Naive B cell (primary cell): ENCODE measurements around the gene PRKAG2. TPM values are rescaled to one million over a fixed set of nuclear protein-coding genes. Genes with fewer than 3 reads are reported as not detected.

ENCODE experiments used
- ATAC-seq, 2 donors: fragments of 150-1000 bp; cut with Tn5 transposase; 2 replicates each; pipeline ENCODE4 v1.10.0; 2021; ENCODE audit warnings: low read depth in 2 of 2, mild to moderate bottlenecking in 2 of 2, moderate library complexity in 2 of 2
- DNase-seq: peaks from one replicate; pipeline ENCODE4 v3.0.0; 2022
- H3K27ac Mint-ChIP-seq, 6 donors: one replicate each; pipeline ENCODE4 v1.8.0; 2020 to 2022; ENCODE audit warnings: mild to moderate bottlenecking in 6 of 6, mixed read lengths in 6 of 6, moderate library complexity in 5 of 6, inconsistent platforms in 2 of 6
- H3K27me3 Mint-ChIP-seq, 3 donors: one replicate each; pipeline ENCODE4 v1.8.0; 2021 to 2022; ENCODE audit warnings: mixed read lengths in 3 of 3, mild to moderate bottlenecking in 1 of 3
- H3K36me3 Mint-ChIP-seq, 2 donors: one replicate each; pipeline ENCODE4 v1.8.0; 2020 to 2022; ENCODE audit warnings: mixed read lengths in 2 of 2, inconsistent platforms in 1 of 2, mild to moderate bottlenecking in 1 of 2
- H3K4me1 Mint-ChIP-seq, 3 donors: one replicate each; pipeline ENCODE4 v1.8.0; 2020 to 2022; ENCODE audit warnings: mixed read lengths in 3 of 3, inconsistent platforms in 1 of 3, mild to moderate bottlenecking in 1 of 3, moderate library complexity in 1 of 3
- H3K4me3 Mint-ChIP-seq, 8 donors: one replicate each; pipeline ENCODE4 v1.8.0; 2020 to 2022; ENCODE audit warnings: mild to moderate bottlenecking in 8 of 8, mixed read lengths in 8 of 8, moderate library complexity in 8 of 8, inconsistent platforms in 2 of 8
- H3K9me3 Mint-ChIP-seq, 7 donors: one replicate each; pipeline ENCODE4 v1.8.0; 2020 to 2022; ENCODE audit warnings: mixed read lengths in 7 of 7, mild to moderate bottlenecking in 5 of 7, inconsistent platforms in 2 of 7, moderate library complexity in 1 of 7
- polyA plus RNA-seq, 6 donors: library from polyadenylated mRNA; unstranded; fragments of 300-500 nt; fragmentation: Illumina TruSeq; gene quantifications; one replicate each; pipeline ENCODE4 v1.2.3, GENCODE V29; 2021; ENCODE audit warnings: low read depth in 6 of 6

Gene PRKAG2
- polyA plus RNA-seq = 10 to 100 TPM; 16.2 to 25.4 (median 20.0) TPM

DNA sequence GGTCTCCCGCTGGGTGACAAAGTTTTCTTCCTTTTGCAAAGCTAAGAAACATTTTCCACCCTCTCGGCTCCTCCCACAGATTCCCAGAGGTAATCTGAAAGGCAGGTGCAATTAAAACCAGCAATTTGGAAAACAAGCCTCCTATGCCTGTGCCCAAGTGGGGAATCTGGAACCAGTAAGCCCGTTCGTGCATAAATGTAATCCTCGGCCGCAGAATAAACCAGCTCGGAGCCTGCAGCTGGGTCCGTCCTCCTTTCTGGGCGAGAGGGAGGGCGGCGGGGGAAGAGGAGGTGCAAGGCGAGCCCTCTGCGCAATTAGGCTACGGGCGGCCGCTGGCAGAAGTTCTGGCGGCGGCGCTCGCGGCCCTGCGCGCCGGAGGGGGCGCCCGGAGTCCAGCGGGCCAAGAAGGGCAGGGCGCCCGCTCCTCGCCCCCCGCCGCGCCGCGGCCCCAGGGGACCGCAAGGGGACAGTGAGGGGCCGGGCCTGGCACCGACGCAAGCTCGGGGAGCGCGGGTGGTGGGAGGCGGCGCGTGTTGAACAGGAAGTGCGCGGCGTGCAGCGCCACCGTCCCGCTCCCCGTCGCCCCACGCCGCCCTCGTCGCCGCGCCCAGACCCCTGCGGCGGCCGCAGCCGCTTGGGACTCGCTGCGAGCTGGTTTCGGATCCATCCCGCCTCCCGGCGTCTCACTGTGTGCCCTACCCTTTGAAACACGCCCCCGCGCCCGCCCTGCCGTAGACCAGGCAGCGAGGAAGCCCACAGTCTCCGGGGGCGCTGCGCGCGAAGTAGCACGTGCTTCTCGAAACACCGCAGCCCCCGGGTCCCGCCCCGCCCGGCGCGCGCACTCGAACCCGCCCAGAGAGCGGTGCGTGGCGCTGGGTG lies at the start of gene PRKAG2:
TSS of gene PRKAG2 (minus strand) at position 217 of the 879 bp plus-strand sequence. CDS start 495 bp downstream, outside the sequence.
- Mint-ChIP-seq H3K9me3 (no peaks in the 10 kb centered on the region), H3K36me3 (no peaks in the 10 kb centered on the region), H3K4me3 (peak within 1 kb of the TSS; percentile 95 to 99 (median 98)), H3K27ac (peak within 1 kb of the TSS; percentile 90 to 98 (median 96)), H3K27me3 (no peaks in the 10 kb centered on the region), H3K4me1 (peaks cover 10 to 19% (median 11%) of the 10 kb centered on the region in 3 donors)
- ATAC-seq (peak; percentile 57), DNase-seq (peak; percentile 78)

DNA sequence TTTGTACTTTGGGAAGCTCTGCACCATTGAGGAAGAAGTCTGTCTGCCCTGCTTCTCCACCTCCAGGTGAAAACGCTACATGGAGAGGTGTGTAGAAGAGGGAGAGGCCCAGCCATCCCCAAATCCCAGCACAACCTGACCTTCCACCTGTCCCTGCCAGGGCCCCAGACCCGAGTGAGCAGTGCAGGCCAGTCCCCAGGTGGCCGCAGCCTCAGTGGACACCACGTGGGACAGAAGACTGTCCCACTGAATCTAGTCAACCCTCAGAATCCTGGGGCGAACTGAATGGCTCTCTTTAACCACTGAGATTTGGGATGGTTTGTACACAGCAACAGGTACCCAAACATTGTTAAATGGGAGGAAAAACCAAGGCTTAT lies 49.4 kb upstream of the PRKAG2 start:
- Mint-ChIP-seq H3K4me3 (peak overlapping the region in 2 of 8 donors; percentile 51 to 64), H3K36me3 (no peaks in the 10 kb centered on the region), H3K27ac (no peak overlapping the region), H3K4me1 (peaks cover 10 to 11% (median 10%) of the 10 kb centered on the region in 3 donors), H3K9me3 (no peaks in the 10 kb centered on the region), H3K27me3 (peaks cover 16 to 37% (median 36%) of the 10 kb centered on the region in 3 donors)
- no peak for DNase-seq
- no peak for ATAC-seq

GRCh38 chr7:151925446-151926335 lies 48.8 kb upstream of the PRKAG2 start:
- H3K27me3 Mint-ChIP-seq = peaks cover 20 to 40% (median 40%) of the 10 kb centered on the region in 3 donors
- no peaks in the 10 kb centered on the region for H3K36me3 Mint-ChIP-seq
- no peaks in the 10 kb centered on the region for H3K9me3 Mint-ChIP-seq
- DNase-seq (no peak), ATAC-seq (peak; percentile 30 to 46)
- peak overlapping the region in 7 of 8 donors; percentile 6 to 70 (median 63) for H3K4me3 Mint-ChIP-seq
- peaks cover 10 to 11% (median 10%) of the 10 kb centered on the region in 3 donors for H3K4me1 Mint-ChIP-seq
- H3K27ac Mint-ChIP-seq = peak overlapping the region in 2 of 6 donors; percentile 57 to 80

DNA sequence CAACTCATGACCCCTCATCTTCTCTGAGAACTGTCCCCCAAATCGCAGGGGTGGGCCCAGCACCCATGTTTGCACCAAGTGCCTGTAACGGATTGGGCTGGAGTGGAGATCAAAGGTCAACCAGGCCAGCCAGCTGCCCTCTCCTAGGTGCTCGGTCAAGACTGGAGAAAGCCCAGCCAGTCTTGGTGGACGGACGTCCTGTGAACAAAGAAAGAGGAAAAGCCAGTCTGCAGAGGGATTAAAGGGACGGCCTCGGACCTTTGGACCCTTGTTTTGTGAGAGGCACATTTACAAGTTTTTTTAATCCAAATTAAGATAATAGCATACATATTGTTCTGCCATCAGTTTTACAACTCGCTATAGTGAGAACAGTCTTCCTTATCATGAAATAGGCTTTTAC lies 47.6 kb upstream of the PRKAG2 start:
- Mint-ChIP-seq H3K4me3 (no peak overlapping the region), H3K4me1 (peaks cover 10 to 11% (median 10%) of the 10 kb centered on the region in 3 donors), H3K36me3 (no peaks in the 10 kb centered on the region), H3K27me3 (peaks cover 21 to 44% (median 42%) of the 10 kb centered on the region in 3 donors), H3K27ac (no peak overlapping the region), H3K9me3 (no peaks in the 10 kb centered on the region)
- ATAC-seq = no peak
- DNase-seq = no peak

GRCh38 chr7:151924001-151924400 lies 47.1 kb upstream of the PRKAG2 start:
- H3K9me3 Mint-ChIP-seq = no peaks in the 10 kb centered on the region
- H3K36me3 Mint-ChIP-seq = no peaks in the 10 kb centered on the region
- ATAC-seq = no peak
- H3K27me3 Mint-ChIP-seq = peaks cover 21 to 46% (median 43%) of the 10 kb centered on the region in 3 donors
- no peak overlapping the region for H3K4me3 Mint-ChIP-seq
- peaks cover 10 to 11% (median 10%) of the 10 kb centered on the region in 3 donors for H3K4me1 Mint-ChIP-seq
- no peak for DNase-seq
- H3K27ac Mint-ChIP-seq = peak overlapping the region in 1 of 6 donors; percentile 56

DNA sequence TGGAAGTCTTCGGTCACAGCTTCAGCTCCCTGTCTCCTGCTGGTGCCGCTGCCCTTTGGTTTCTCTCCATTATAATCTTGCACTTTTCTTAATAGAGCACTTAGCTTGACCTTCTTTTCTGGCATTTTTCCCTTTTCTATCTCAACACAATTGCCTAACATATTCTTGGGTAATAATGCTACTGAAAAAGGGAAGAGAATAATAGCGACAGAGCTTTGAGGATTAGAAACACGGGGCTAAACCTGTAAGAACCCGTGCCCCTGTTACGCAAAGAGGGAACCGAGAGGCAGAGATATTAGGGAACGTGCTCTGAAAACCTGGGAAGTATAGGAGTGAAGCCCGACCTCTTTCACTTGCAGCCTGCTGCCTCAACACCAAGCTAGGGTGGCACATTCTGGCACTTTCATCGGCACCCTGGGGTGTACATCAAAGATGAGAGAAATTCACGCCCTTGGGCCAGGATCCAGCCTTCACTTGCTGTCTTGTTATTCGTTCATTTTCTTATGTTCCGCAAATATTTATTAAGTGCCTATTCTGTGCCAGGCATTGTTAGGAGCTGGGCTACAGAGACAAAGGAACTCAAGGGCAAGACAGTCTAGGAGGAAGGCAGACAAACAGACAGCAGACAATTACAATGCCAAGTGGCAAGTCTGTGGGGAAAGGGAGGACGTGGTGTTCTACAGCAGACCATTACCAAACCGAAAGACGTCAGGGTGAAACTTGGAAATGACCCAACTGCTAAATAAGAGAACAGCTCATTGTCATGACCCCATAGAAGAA lies 46.4 kb upstream of the PRKAG2 start:
- no peak overlapping the region for H3K27ac Mint-ChIP-seq
- no peaks in the 10 kb centered on the region for H3K9me3 Mint-ChIP-seq
- no peaks in the 10 kb centered on the region for H3K36me3 Mint-ChIP-seq
- ATAC-seq (no peak), DNase-seq (no peak)
- H3K4me1 Mint-ChIP-seq = peaks cover 10 to 11% (median 10%) of the 10 kb centered on the region in 3 donors
- peaks cover 27 to 50% (median 43%) of the 10 kb centered on the region in 3 donors for H3K27me3 Mint-ChIP-seq
- no peak overlapping the region for H3K4me3 Mint-ChIP-seq

DNA sequence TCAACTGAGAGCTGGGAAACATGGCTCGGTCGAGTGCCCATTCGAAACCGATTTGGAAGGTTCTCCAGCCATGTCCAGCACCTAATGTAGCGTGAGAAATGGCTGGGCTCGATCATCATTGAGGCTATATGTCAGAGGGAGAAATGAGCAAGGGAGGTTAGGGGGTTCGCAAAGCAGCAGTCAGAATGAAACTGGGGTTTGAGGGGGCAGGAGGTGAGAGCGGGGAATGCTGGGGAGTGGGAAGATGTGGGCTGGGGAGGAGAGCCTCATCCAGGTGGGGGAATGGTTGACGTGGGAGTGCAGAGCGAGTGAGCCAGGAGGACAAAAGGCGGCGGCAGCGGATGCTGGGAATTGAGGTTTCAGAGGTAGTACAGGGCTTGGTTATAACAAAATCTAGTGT lies 44.5 kb upstream of the PRKAG2 start:
- H3K9me3 Mint-ChIP-seq = no peaks in the 10 kb centered on the region
- H3K36me3 Mint-ChIP-seq = no peaks in the 10 kb centered on the region
- no peak for DNase-seq
- peaks cover 10 to 11% (median 10%) of the 10 kb centered on the region in 3 donors for H3K4me1 Mint-ChIP-seq
- no peak for ATAC-seq
- peak overlapping the region in 1 of 6 donors; percentile 64 for H3K27ac Mint-ChIP-seq
- H3K27me3 Mint-ChIP-seq = peaks cover 27 to 60% (median 47%) of the 10 kb centered on the region in 3 donors
- H3K4me3 Mint-ChIP-seq = peak overlapping the region in 1 of 8 donors; percentile 9

DNA sequence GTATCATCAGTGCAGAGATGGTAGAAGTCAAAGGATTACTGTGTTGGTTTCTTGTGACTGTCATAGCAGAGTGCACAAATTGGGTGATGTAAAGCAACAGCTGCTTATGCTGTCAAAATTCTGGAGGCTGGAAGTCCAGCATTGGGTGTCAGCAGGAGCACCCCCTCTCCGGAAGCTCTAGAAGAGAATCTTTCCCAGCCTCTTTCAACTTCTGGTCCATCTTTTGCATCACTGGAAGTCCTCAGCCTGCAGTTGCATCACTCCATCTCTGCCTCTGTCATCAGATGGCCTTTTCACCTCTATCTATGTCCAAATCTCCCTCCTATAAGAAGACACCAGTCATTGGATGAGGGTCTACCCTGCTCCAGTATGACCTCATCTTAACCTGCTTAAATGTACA lies 43.6 kb upstream of the PRKAG2 start:
- no peak overlapping the region for H3K4me3 Mint-ChIP-seq
- peaks cover 22 to 61% (median 56%) of the 10 kb centered on the region in 3 donors for H3K27me3 Mint-ChIP-seq
- H3K4me1 Mint-ChIP-seq = peaks cover 2 to 4% (median 3%) of the 10 kb centered on the region in 3 donors
- peaks cover 0 to 4% (median 0%) of the 10 kb centered on the region in 7 donors for H3K9me3 Mint-ChIP-seq
- no peak for DNase-seq
- peak overlapping the region in 1 of 6 donors; percentile 13 for H3K27ac Mint-ChIP-seq
- peaks cover 0 to 1% of the 10 kb centered on the region in 2 donors for H3K36me3 Mint-ChIP-seq
- no peak for ATAC-seq

- Mint-ChIP-seq H3K4me3 (no peak overlapping the region), H3K27ac (peak overlapping the region in 1 of 6 donors; percentile 70), H3K27me3 (peaks cover 21 to 67% (median 62%) of the 10 kb centered on the region in 3 donors), H3K4me1 (no peaks in the 10 kb centered on the region), H3K9me3 (peaks cover under 1 to 13% (median 2%) of the 10 kb centered on the region in 7 donors), H3K36me3 (peaks cover 5 to 9% of the 10 kb centered on the region in 2 donors)
- DNase-seq = no peak
- no peak for ATAC-seq
Measured at GRCh38 chr7:151919595-151919994, 42.7 kb upstream of the PRKAG2 start.

- H3K4me1 Mint-ChIP-seq = no peaks in the 10 kb centered on the region
- DNase-seq = no peak
- H3K36me3 Mint-ChIP-seq = peaks cover 5 to 18% of the 10 kb centered on the region in 2 donors
- H3K27ac Mint-ChIP-seq = no peak overlapping the region
- no peak for ATAC-seq
- peaks cover 26 to 57% (median 56%) of the 10 kb centered on the region in 3 donors for H3K27me3 Mint-ChIP-seq
- H3K4me3 Mint-ChIP-seq = no peak overlapping the region
- H3K9me3 Mint-ChIP-seq = peaks cover 6 to 23% (median 10%) of the 10 kb centered on the region in 7 donors
Measured at GRCh38 chr7:151918510-151918843, 41.6 kb upstream of the PRKAG2 start.

DNA sequence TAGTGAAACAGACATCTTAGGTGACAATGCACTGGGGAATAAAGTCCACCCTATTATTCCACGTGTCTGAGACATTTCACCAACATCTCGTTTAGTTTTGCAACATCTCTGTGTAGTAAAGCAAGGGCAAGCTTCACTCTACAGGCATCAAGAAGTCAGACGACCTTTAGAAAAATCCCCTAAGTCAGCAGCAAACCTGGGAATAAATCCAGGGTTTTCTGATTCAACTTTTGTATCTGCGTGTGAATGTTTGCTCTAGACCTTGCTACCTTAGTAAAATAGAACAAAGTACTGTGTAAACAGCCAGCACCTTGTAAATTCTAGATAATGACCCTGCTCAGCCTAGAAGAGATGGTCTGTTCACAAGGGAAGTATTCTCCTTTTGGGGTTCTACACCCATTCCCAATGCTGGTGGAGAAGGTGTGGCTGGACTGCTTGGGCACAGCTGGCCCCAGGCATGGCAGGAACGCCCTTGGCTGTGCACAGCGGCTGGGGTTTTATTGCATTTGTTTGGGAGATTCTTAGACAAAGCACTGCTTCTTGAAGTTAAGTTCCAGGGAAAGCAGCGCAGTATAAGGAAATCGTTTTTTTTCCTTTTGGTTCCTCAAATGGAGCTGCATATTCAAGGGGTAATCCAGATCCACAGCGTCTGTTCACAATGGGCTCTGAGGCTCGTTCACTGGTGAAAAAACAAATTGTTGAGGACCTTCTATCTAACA lies 41.0 kb upstream of the PRKAG2 start:
- ATAC-seq = no peak
- no peak for DNase-seq
- H3K4me1 Mint-ChIP-seq = no peaks in the 10 kb centered on the region
- no peak overlapping the region for H3K4me3 Mint-ChIP-seq
- H3K27me3 Mint-ChIP-seq = peaks cover 26 to 52% (median 51%) of the 10 kb centered on the region in 3 donors
- H3K36me3 Mint-ChIP-seq = peaks cover 5 to 18% of the 10 kb centered on the region in 2 donors
- no peak overlapping the region for H3K27ac Mint-ChIP-seq
- H3K9me3 Mint-ChIP-seq = peaks cover 6 to 27% (median 10%) of the 10 kb centered on the region in 7 donors

DNA sequence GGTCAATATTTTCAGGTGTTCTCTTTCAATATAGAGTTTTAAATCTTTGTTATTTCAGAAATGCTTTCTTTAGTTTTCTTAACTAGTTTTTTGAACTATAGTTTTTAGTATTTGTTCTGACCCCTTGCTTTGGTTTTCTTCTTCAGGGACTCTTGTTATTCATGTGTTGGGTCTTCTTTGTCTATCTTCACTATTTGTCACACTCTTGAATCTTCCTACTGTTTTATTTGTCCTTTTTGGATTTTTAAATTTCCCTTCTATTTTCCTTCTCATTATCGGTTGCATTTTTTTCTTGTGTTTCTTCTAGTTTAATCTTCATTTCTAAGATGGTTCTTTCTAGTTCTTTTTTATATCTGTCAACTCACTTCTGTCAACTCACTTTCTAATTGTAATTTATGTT lies 37.1 kb upstream of the PRKAG2 start:
- ATAC-seq (no peak), DNase-seq (no peak)
- Mint-ChIP-seq H3K9me3 (peaks cover 6 to 27% (median 10%) of the 10 kb centered on the region in 7 donors), H3K4me3 (no peak overlapping the region), H3K4me1 (no peaks in the 10 kb centered on the region), H3K27ac (peak overlapping the region in 1 of 6 donors; percentile 0), H3K36me3 (peaks cover 5 to 18% of the 10 kb centered on the region in 2 donors), H3K27me3 (peaks cover 10 to 26% (median 25%) of the 10 kb centered on the region in 3 donors)
